ENCODE measurements around the gene GPRC5C. TPM values are rescaled to one million over a fixed set of nuclear protein-coding genes. Genes with fewer than 3 reads are reported as not detected.

The GPRC5C gene
- total RNA-seq, 1 donor from 2014 or later = 29.1 TPM

GRCh38 chr17:74408815-74409214, 23.1 kb upstream of the GPRC5C start:
- intact Hi-C loops (cut with DNase I) = no loop called here
- DNase-seq (ENCODE audit: low spot score in 2 of 2) = no peak
- no peak for TF ChIP-seq CTCF (IDR thresholded peaks at IDR 0.05)
- no peaks in the 10 kb centered on the region for H3K36me3 ChIP-seq
- no peak overlapping the region for H3K4me3 ChIP-seq
- no peaks in the 10 kb centered on the region for H3K9me3 ChIP-seq
- H3K27me3 ChIP-seq = no peaks in the 10 kb centered on the region
- no peaks in the 10 kb centered on the region for H3K4me1 ChIP-seq
- no peak overlapping the region for H3K27ac ChIP-seq

GRCh38 chr17:74410001-74410443, 21.9 kb upstream of the GPRC5C start:
- intact Hi-C loops (cut with DNase I) = no loop called here
- no peaks in the 10 kb centered on the region for H3K9me3 ChIP-seq
- no peaks in the 10 kb centered on the region for H3K27me3 ChIP-seq
- no peak for TF ChIP-seq CTCF (IDR thresholded peaks at IDR 0.05)
- DNase-seq (ENCODE audit: low spot score in 2 of 2) = no peak
- no peak overlapping the region for H3K4me3 ChIP-seq
- no peak overlapping the region for H3K27ac ChIP-seq
- no peaks in the 10 kb centered on the region for H3K36me3 ChIP-seq
- no peaks in the 10 kb centered on the region for H3K4me1 ChIP-seq

- Histone ChIP-seq H3K9me3 (no peaks in the 10 kb centered on the region), H3K4me3 (no peak overlapping the region), H3K27me3 (no peaks in the 10 kb centered on the region), H3K4me1 (no peaks in the 10 kb centered on the region), H3K27ac (no peak overlapping the region), H3K36me3 (no peaks in the 10 kb centered on the region)
- no peak for TF ChIP-seq CTCF (IDR thresholded peaks at IDR 0.05)
- intact Hi-C loops (cut with DNase I) = no loop called here
- DNase-seq (ENCODE audit: low spot score in 2 of 2) = no peak
Measured at GRCh38 chr17:74412581-74412980, 19.3 kb upstream of the GPRC5C start.

GRCh38 chr17:74413491-74413890, 18.4 kb upstream of the GPRC5C start:
- Histone ChIP-seq H3K27me3 (no peaks in the 10 kb centered on the region), H3K4me1 (no peaks in the 10 kb centered on the region), H3K36me3 (no peaks in the 10 kb centered on the region), H3K4me3 (no peak overlapping the region), H3K27ac (no peak overlapping the region), H3K9me3 (no peaks in the 10 kb centered on the region)
- no peak for DNase-seq (ENCODE audit: low spot score in 2 of 2)
- no peak for TF ChIP-seq CTCF (IDR thresholded peaks at IDR 0.05)
- intact Hi-C loops (cut with DNase I) = no loop called here

- Histone ChIP-seq H3K36me3 (no peaks in the 10 kb centered on the region), H3K9me3 (no peaks in the 10 kb centered on the region), H3K4me1 (no peaks in the 10 kb centered on the region), H3K27me3 (no peaks in the 10 kb centered on the region), H3K4me3 (no peak overlapping the region), H3K27ac (no peak overlapping the region)
- no peak for DNase-seq (ENCODE audit: low spot score in 2 of 2)
- TF ChIP-seq CTCF (IDR thresholded peaks at IDR 0.05) = no peak
- intact Hi-C loops (cut with DNase I) = no loop called here
Measured at GRCh38 chr17:74414510-74414909, 17.4 kb upstream of the GPRC5C start.
